ENCODE results near the gene C1orf226.

DNA sequence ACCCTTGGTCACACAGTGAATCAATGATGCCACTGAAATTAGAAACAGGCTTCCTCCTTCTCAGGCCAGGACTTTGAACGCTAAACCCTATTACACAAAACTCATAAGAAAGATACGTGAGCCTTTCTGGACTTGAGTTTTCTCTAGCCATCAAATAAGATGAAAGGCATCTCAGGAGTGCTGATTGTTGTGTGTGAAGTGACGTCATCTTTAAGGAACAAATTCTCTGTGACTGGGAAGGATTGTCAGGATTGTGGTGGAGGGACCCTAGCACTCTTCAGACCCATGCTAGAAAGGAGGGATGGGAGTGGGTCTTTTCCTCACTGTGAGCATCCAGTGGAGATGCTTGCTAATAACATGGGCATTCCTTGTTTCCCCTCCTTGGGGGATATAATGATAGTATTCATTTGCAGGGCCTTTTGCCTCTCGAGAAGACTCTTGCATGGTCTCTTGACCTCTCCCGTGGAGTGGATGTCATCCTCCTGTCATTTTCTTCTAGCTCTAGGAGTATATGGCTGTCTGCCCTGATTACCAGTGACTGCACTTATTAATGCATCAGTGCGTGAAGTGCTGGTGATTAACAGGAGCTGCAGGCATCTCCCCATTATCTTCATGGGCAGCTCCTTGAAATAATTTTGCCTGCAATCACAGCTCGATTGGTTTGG lies 44.8 kb upstream of the C1orf226 start:
- TF ChIP-seq POLR2A (IDR thresholded peaks at IDR 0.05) = no peak
- TF ChIP-seq, protein P1, sequence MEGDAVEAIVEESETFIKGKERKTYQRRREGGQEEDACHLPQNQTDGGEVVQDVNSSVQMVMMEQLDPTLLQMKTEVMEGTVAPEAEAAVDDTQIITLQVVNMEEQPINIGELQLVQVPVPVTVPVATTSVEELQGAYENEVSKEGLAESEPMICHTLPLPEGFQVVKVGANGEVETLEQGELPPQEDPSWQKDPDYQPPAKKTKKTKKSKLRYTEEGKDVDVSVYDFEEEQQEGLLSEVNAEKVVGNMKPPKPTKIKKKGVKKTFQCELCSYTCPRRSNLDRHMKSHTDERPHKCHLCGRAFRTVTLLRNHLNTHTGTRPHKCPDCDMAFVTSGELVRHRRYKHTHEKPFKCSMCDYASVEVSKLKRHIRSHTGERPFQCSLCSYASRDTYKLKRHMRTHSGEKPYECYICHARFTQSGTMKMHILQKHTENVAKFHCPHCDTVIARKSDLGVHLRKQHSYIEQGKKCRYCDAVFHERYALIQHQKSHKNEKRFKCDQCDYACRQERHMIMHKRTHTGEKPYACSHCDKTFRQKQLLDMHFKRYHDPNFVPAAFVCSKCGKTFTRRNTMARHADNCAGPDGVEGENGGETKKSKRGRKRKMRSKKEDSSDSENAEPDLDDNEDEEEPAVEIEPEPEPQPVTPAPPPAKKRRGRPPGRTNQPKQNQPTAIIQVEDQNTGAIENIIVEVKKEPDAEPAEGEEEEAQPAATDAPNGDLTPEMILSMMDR (IDR thresholded peaks at IDR 0.05) = no peak
